Stimulated activated naive B cell treated with anti-CD40 and anti-IgM and Interleukin-4, amounts not matched to agents 10 μg/mL and 1 μg/mL and 100 μg/mL, for 72 hours (primary cell): ENCODE measurements around the gene PGPEP1.
A peak's percentile ranks its signal among the peaks of the same experiment; 100 is the strongest.
"Not testable (repeated sequence)": the region's sequence is repeated elsewhere in the genome, so short reads cannot be mapped to it uniquely, and the experiment has no call there.

Source experiments
- ATAC-seq, 2 donors: fragments of 150-1000 bp; cut with Tn5 transposase; replicated peaks; 2 replicates each; pipeline ENCODE4 v1.10.0; 2021; ENCODE audit warnings: moderate library complexity in 1 of 2
- DNase-seq: peaks from one replicate; pipeline ENCODE4 v3.0.0; 2021
- H3K27ac Mint-ChIP-seq: one replicate; pipeline ENCODE4 v1.8.0; 2022; ENCODE audit warnings: mild to moderate bottlenecking, mixed read lengths
- H3K27me3 Mint-ChIP-seq, 2 donors: one replicate each; pipeline ENCODE4 v1.8.0; 2022; ENCODE audit warnings: mixed read lengths in 2 of 2
- H3K36me3 Mint-ChIP-seq, 2 donors: one replicate each; pipeline ENCODE4 v1.8.0; 2022; ENCODE audit warnings: mixed read lengths in 2 of 2, mild to moderate bottlenecking in 1 of 2
- H3K4me1 Mint-ChIP-seq, 2 donors: one replicate each; pipeline ENCODE4 v1.8.0; 2022; ENCODE audit warnings: mixed read lengths in 2 of 2, mild to moderate bottlenecking in 1 of 2
- H3K4me3 Mint-ChIP-seq, 2 donors: one replicate each; pipeline ENCODE4 v1.8.0; 2022; ENCODE audit warnings: mild to moderate bottlenecking in 2 of 2, mixed read lengths in 2 of 2, moderate library complexity in 1 of 2
- H3K9me3 Mint-ChIP-seq, 2 donors: one replicate each; pipeline ENCODE4 v1.8.0; 2022; ENCODE audit warnings: mixed read lengths in 2 of 2, mild to moderate bottlenecking in 1 of 2

PGPEP1 gene

DNA sequence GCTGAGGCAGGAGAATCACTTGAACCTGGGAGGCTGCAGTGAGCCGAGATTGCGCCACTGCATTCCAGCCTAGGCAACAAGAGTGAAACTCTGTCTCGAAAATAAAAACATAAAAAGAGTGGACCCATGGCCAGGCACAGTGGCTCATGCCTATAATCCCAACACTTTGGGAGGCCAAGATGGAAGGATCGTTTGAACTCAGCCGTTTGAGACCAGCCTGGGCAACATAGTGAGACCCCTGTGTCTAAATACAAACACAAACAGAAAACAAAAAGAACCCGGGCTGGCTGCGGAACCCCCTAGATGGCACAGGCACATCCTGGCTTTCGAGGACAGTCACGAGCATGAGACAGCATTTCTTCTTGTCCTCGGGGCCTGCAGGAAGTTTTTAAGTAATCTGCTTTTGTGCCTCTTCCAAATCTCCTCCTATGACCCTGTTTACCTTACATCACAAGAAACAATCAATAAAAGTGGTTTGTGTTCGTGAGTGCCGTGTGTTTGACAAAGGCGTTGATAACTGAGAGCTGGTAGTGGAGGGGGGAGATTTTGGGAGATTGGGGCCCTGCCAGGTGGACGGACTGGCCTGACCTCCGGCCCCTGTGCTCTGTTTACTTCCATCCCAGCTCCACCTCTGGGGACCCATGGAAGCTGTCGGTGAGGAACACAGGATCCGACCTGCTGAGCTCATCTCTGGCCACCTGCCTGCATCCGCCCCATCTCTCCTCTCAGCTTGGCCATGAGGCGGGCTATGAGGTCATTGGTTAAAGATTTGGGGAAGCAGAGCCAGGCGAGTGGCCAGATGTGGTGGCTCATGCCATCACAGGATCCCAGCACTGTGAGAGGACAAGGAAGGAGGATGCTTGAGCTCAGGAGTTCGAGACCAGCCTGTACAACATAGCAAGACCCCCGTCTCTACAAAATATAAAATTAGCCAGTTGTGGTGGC, 39.7 kb downstream of the PGPEP1 start:
- Mint-ChIP-seq H3K4me1 (peaks cover 2 to 9% of the 10 kb centered on the region in 2 donors), H3K4me3 (no peak overlapping the region), H3K9me3 (no peaks in the 10 kb centered on the region), H3K27ac (peak overlapping the region; percentile 59), H3K27me3 (peaks cover 20 to 49% of the 10 kb centered on the region in 2 donors), H3K36me3 (no peaks in the 10 kb centered on the region)
- DNase-seq (no peak), ATAC-seq (no peak)

DNA sequence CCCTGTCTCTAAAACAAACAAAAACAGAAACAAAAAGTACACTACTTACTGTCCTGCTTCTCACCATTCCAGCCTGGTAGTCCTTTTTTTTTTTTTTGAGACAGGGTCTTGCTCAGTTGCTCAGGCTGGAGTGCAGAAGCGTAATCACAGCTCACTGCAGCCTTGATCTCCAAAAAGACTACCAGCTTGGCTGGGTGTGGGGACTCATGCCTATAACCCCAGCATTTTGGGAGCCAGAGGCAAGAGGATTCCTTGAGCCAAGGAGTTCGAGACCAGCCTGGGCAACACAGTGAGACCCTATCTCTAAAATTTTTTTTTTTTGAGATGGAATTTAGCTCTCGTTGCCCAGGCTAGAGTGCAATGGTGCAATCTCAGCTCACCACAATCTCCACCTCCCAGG, 40.4 kb downstream of the PGPEP1 start:
- ATAC-seq (no peak), DNase-seq (no peak)
- Mint-ChIP-seq H3K4me3 (no peak overlapping the region), H3K4me1 (peaks cover 4 to 12% of the 10 kb centered on the region in 2 donors), H3K9me3 (no peaks in the 10 kb centered on the region), H3K36me3 (no peaks in the 10 kb centered on the region), H3K27me3 (peaks cover 20 to 57% of the 10 kb centered on the region in 2 donors), H3K27ac (no peak overlapping the region)

DNA sequence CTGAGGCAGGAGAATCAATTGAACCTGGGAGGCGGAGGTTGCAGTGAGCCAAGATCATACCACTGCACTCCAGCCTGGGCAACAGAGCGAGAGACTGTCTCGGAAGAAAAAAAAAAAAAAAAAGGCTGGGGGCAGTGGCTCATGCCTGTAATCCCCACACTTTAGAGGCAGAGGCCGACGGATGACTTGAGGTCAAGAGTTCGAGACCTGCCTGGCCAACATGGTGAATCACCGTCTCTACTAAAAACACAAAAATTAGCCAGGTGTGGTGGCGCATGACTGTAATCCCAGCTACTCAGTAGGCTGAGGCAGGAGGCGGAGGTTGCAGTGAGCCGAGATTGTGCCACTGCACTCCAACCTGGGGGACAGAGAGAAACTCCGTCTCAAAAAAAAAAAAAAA, 43.2 kb downstream of the PGPEP1 start:
- H3K9me3 Mint-ChIP-seq, H3K4me3 Mint-ChIP-seq, ATAC-seq, DNase-seq, H3K27ac Mint-ChIP-seq, H3K36me3 Mint-ChIP-seq: not testable (repeated sequence)
- H3K27me3 Mint-ChIP-seq = peaks cover 20 to 54% of the 10 kb centered on the region in 2 donors
- peaks cover 9 to 33% of the 10 kb centered on the region in 2 donors for H3K4me1 Mint-ChIP-seq

DNA sequence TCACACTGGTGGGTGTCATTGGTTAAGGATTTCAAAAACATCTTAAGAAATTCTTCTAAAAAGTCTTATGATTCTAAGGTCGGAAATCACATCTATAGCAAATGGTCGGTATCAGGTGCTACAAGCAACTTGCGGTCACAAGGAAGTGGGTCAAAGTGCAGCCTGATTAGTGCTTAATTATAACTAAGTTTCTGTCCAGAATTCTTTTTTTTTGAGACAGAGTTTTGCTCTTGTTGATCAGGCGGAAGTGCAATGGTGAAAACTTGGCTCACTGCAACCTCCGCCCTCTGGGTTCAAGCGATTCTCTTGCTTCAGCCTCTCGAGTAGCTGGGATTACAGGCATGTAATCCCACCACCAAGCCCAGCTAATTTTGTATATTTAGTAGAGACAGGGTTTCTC, 44.4 kb downstream of the PGPEP1 start:
- H3K4me1 Mint-ChIP-seq = peaks cover 9 to 38% of the 10 kb centered on the region in 2 donors
- H3K27me3 Mint-ChIP-seq = peaks cover 20 to 50% of the 10 kb centered on the region in 2 donors
- ATAC-seq (no peak), DNase-seq (no peak)
- H3K9me3 Mint-ChIP-seq = peaks cover 0 to 2% of the 10 kb centered on the region in 2 donors
- no peak overlapping the region for H3K27ac Mint-ChIP-seq
- H3K4me3 Mint-ChIP-seq = no peak overlapping the region
- peaks cover 0 to under 1% of the 10 kb centered on the region in 2 donors for H3K36me3 Mint-ChIP-seq

DNA sequence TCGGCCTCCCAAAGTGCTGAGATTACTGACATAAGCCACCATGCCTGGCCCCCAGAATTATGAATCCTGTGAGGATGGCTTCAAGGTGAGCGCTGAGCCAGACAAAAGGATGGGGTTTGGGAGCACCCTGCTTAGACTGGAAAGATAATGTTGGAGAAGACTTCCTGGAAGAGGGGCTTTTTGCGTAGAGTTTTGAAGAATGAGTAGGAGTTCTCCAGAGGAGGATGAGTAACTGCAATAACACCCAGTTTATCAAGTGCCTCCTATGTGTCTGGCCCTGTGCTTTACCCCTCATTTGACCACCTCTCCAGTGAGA, 44.9 kb downstream of the PGPEP1 start:
- ATAC-seq = no peak
- DNase-seq = no peak
- H3K36me3 Mint-ChIP-seq = peaks cover 3 to 6% of the 10 kb centered on the region in 2 donors
- peaks cover 9 to 38% of the 10 kb centered on the region in 2 donors for H3K4me1 Mint-ChIP-seq
- no peak overlapping the region for H3K27ac Mint-ChIP-seq
- H3K4me3 Mint-ChIP-seq = no peak overlapping the region
- H3K27me3 Mint-ChIP-seq = peaks cover 16 to 45% of the 10 kb centered on the region in 2 donors
- peaks cover 0 to 2% of the 10 kb centered on the region in 2 donors for H3K9me3 Mint-ChIP-seq

DNA sequence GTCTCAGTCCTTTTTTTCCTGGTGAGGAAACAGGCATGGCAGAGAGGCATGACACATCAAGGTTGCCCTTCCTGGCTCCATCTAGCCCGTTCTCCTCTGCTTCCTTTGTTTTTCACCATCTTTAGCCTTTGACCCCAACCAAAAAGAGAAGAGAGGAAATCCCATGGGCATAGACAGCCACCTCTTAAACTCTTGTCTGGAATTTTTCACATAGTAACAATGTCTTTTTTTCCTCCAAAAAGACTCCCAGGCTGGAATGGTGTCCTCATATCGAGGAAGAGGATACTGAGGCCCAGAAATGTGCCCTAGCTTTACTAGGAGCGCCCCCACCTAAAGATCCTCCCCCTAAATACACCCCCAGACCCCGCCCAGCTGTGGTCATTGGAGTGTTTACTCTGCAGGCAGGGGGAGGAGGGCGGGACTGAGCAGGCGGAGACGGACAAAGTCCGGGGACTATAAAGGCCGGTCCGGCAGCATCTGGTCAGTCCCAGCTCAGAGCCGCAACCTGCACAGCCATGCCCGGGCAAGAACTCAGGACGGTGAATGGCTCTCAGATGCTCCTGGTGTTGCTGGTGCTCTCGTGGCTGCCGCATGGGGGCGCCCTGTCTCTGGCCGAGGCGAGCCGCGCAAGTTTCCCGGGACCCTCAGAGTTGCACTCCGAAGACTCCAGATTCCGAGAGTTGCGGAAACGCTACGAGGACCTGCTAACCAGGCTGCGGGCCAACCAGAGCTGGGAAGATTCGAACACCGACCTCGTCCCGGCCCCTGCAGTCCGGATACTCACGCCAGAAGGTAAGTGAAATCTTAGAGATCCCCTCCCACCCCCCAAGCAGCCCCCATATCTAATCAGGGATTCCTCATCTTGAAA, 45.5 kb downstream of the PGPEP1 start, which contains the start of gene GDF15:
Gene GDF15 (plus strand): TSS at position 484 of the 868 bp plus-strand sequence. CDS start 32 bp downstream, at position 516.
- Mint-ChIP-seq H3K4me3 (no peak within 1 kb of the TSS), H3K36me3 (peaks cover 6 to 9% of the 10 kb centered on the region in 2 donors), H3K27ac (no peak within 1 kb of the TSS), H3K4me1 (peaks cover 9 to 38% of the 10 kb centered on the region in 2 donors), H3K9me3 (peaks cover 0 to 4% of the 10 kb centered on the region in 2 donors), H3K27me3 (peaks cover 14 to 45% of the 10 kb centered on the region in 2 donors)
- no peak for ATAC-seq
- DNase-seq = peak; percentile 24

DNA sequence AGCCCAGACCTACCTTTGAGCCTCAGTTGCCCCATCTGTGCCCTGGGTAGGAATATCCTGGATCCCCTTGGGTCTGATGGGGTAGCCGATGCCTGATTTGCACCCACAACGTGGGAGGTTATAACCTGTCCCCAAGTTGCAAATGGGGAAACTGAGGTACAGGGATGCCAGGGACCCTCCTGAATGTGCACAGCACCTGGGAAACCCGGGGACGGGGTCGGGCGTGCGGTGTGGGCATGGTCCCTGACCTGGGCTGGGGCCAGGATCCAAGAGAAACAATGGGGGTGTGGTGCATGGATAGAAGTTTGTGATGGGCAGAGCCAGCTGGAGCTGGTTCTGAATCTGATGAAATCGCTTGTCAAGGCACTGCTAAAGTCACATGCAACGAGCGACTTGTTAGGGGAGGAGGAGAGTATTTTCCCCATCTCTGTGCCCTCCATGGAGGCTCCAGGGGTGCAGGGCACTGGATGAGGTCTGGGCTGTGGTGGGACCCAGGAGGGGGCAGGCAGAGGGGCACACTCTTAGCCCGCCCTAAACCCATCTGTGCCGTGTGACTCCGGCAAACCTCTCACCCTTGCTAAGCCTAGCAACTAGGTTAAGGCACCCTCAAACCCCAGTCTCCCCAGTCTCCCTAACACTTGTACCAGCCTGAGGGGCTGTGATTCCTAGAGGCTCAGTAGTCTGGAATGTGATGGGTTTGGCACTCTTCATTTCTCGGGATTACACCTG, 46.3 kb downstream of the PGPEP1 start:
- peaks cover 0 to 4% of the 10 kb centered on the region in 2 donors for H3K9me3 Mint-ChIP-seq
- H3K36me3 Mint-ChIP-seq = peaks cover 6 to 9% of the 10 kb centered on the region in 2 donors
- no peak overlapping the region for H3K4me3 Mint-ChIP-seq
- H3K27me3 Mint-ChIP-seq = peaks cover 14 to 45% of the 10 kb centered on the region in 2 donors
- no peak for DNase-seq
- no peak for ATAC-seq
- H3K27ac Mint-ChIP-seq = no peak overlapping the region
- peaks cover 9 to 38% of the 10 kb centered on the region in 2 donors for H3K4me1 Mint-ChIP-seq

DNA sequence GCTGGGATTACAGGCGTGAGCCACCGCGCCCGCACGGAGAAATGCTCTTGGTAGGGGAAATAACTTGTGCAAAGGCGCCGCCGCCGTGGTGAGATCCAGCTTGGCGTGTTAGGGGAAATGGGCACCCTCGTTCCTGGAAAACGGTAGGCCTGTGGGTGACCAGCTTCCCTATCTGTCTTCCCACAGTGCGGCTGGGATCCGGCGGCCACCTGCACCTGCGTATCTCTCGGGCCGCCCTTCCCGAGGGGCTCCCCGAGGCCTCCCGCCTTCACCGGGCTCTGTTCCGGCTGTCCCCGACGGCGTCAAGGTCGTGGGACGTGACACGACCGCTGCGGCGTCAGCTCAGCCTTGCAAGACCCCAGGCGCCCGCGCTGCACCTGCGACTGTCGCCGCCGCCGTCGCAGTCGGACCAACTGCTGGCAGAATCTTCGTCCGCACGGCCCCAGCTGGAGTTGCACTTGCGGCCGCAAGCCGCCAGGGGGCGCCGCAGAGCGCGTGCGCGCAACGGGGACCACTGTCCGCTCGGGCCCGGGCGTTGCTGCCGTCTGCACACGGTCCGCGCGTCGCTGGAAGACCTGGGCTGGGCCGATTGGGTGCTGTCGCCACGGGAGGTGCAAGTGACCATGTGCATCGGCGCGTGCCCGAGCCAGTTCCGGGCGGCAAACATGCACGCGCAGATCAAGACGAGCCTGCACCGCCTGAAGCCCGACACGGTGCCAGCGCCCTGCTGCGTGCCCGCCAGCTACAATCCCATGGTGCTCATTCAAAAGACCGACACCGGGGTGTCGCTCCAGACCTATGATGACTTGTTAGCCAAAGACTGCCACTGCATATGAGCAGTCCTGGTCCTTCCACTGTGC, 47.9 kb downstream of the PGPEP1 start:
- Mint-ChIP-seq H3K4me1 (peaks cover 10 to 49% of the 10 kb centered on the region in 2 donors), H3K36me3 (peaks cover 6 to 9% of the 10 kb centered on the region in 2 donors), H3K9me3 (peaks cover 0 to 4% of the 10 kb centered on the region in 2 donors), H3K27me3 (peaks cover 5 to 30% of the 10 kb centered on the region in 2 donors), H3K27ac (peak overlapping the region; percentile 22), H3K4me3 (peak overlapping the region; percentile 78 to 85)
- peak; percentile 88 for ATAC-seq
- DNase-seq = peak; percentile 81

DNA sequence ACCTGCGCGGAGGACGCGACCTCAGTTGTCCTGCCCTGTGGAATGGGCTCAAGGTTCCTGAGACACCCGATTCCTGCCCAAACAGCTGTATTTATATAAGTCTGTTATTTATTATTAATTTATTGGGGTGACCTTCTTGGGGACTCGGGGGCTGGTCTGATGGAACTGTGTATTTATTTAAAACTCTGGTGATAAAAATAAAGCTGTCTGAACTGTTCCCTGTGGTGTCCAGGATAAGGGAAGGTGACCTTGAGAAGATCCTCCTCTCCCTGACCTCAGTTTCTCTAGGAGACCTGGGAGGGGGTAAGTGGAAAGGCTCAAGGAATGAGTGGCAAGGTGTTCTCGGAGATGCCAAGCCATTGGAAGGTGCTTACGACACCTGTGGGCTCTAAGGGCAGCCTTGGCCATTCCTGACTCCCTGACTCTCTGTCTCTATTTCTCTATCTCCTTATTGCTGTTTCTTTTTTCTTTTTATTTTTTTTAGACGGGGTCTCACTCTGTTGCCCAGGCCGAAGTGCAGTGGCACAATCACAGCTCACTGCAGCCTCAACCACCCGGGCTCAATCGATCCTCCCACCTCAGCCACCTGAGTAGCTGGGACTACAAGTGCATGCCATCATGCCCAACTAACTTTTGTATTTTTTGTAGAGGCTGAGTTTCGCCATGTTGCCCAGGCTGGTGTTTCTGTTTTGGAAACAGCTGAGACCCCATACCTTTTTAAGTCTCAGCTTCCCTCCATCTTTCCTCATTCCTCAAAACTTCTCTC, 48.7 kb downstream of the PGPEP1 start:
- peak overlapping the region in 1 of 2 donors; percentile 85 for H3K4me3 Mint-ChIP-seq
- peaks cover 6 to 9% of the 10 kb centered on the region in 2 donors for H3K36me3 Mint-ChIP-seq
- H3K27ac Mint-ChIP-seq = no peak overlapping the region
- ATAC-seq (no peak), DNase-seq (no peak)
- peaks cover 4 to 28% of the 10 kb centered on the region in 2 donors for H3K27me3 Mint-ChIP-seq
- peaks cover 0 to 4% of the 10 kb centered on the region in 2 donors for H3K9me3 Mint-ChIP-seq
- peaks cover 14 to 55% of the 10 kb centered on the region in 2 donors for H3K4me1 Mint-ChIP-seq

DNA sequence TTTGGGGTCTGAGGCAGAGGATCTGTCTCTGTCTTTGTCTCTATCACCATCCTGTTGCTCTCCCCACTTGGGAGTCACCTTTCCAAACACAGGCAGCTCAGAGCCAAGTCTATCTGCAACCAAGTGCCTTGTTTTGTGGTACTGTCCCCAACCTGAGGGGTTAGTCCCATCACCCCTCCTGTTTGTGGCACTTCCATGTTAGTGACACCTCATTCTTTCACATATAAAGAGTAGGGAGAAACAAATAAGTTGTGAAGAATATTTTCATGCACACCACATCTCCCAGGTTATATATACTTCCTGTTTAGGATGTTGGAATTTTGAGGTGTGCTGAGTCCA, 49.3 kb downstream of the PGPEP1 start:
- no peak overlapping the region for H3K4me3 Mint-ChIP-seq

DNA sequence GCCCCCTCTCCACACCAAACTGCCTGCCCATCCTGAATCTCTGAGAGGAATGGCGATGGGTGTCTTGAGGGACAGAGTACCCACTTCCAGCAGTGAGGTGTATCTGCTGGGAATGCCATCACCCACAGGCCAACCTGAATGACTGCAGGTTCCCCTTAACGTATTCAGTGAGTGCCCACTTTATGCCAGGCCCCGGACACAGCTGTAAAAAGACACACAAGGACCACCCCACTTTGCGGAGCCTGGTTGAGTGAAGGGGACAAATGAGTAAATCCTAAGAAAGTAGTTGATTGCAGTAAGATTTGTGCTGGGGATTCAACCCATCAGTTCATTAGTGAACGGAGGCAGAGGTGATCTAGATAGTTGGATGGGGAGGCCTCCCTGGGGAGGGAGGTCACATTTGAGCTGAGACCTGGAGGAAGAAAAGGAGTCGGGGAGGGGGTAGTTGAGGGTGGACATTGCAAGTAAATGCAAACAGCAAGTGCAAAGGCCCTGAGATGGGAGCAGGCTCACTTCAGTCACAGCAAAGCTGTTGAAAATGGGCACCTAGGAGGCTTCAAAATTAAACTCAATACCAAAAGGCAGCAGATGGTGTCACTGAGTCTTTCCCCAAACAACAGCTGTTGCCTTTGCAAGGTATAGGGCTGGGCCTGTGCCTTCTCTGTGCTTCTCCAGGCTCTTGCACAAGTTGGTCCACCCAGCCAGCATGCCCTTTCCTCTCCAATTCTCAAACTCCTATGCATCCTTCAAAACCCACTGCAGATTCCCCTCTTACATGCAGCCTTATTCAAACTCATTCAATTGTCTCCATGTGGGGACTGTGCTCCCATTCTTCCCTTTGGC, 49.9 kb downstream of the PGPEP1 start:
- DNase-seq (no peak), ATAC-seq (no peak)
- peaks cover 13 to 58% of the 10 kb centered on the region in 2 donors for H3K4me1 Mint-ChIP-seq
- peaks cover 0 to 17% of the 10 kb centered on the region in 2 donors for H3K27me3 Mint-ChIP-seq
- H3K4me3 Mint-ChIP-seq = no peak overlapping the region
- H3K9me3 Mint-ChIP-seq = peaks cover 0 to 4% of the 10 kb centered on the region in 2 donors
- H3K36me3 Mint-ChIP-seq = peaks cover 6 to 9% of the 10 kb centered on the region in 2 donors
- H3K27ac Mint-ChIP-seq = no peak overlapping the region

More for the DNA sequence above, 49.3 kb downstream of the PGPEP1 start:
- H3K36me3 Mint-ChIP-seq = peaks cover 6 to 9% of the 10 kb centered on the region in 2 donors
- H3K9me3 Mint-ChIP-seq = peaks cover 0 to 4% of the 10 kb centered on the region in 2 donors
- DNase-seq (no peak), ATAC-seq (no peak)
- peaks cover 0 to 22% of the 10 kb centered on the region in 2 donors for H3K27me3 Mint-ChIP-seq
- H3K27ac Mint-ChIP-seq = no peak overlapping the region
- H3K4me1 Mint-ChIP-seq = peaks cover 14 to 58% of the 10 kb centered on the region in 2 donors
